H1 (cell line): Measurements from ENCODE around the gene CTBP2. TPM values are rescaled to one million over a fixed set of nuclear protein-coding genes. Genes with fewer than 3 reads are reported as not detected.

Source experiments
- CTCF ChIA-PET: fragments of 300-600 bp; sonication (Branson Sonifier 250); formaldehyde crosslinking; loops from one replicate; lab custom pipeline; 2021; ENCODE audit not compliant: partially characterized antibody; lab: Charles Lee
- POLR2A ChIA-PET: fragments of 300-600 bp; sonication (Branson Sonifier 250); formaldehyde crosslinking; loops from one replicate; lab custom pipeline; 2021; ENCODE audit warnings: inconsistent platforms; ENCODE audit not compliant: partially characterized antibody; lab: Charles Lee
- DNase-seq, 2 experiments: peaks; one replicate each; pipeline versions ENCODE4 v3.0.0 to v3.0.0-alpha.2; 2010 to 2022; ENCODE audit warnings: low spot score in 2 of 2, low read depth in 1 of 2, mixed read lengths in 1 of 2
- FAIRE-seq: peaks from 2 replicates; lab custom pipeline; 2011; peaks lifted over from hg19 to GRCh38; lab: Jason Lieb, UNC
- H2AFZ ChIP-seq: 2 replicates; pipeline ENCODE4 v1.8.1; 2012; ENCODE audit warnings: low read length, inconsistent platforms
- H2AK5ac ChIP-seq: 2 replicates; pipeline ENCODE4 v1.6.1; 2013; ENCODE audit warnings: low read depth, low read length
- H2BK120ac ChIP-seq: replicated peaks from 2 replicates; pipeline ENCODE3; 2013; ENCODE audit warnings: low read depth, low read length, inconsistent platforms
- H2BK12ac ChIP-seq: 2 replicates; pipeline ENCODE4 v1.6.1; 2013; ENCODE audit warnings: low read depth, low read length
- H2BK15ac ChIP-seq: 2 replicates; pipeline ENCODE4 v1.6.1; 2013; ENCODE audit warnings: low read length
- H2BK20ac ChIP-seq: 2 replicates; pipeline ENCODE4 v1.6.1; 2013; ENCODE audit warnings: low read length
- H2BK5ac ChIP-seq: 2 replicates; pipeline ENCODE4 v1.6.1; 2013; ENCODE audit warnings: low read depth, low read length
- H3K14ac ChIP-seq: 2 replicates; pipeline ENCODE4 v1.6.1; 2013; ENCODE audit warnings: inconsistent platforms; ENCODE audit not compliant: insufficient read length
- H3K18ac ChIP-seq: 2 replicates; pipeline ENCODE4 v1.6.1; 2013; ENCODE audit warnings: low read length; ENCODE audit errors: extremely low read depth
- H3K23ac ChIP-seq: 2 replicates; pipeline ENCODE4 v1.6.1; 2013; ENCODE audit warnings: inconsistent platforms; ENCODE audit not compliant: insufficient read length
- H3K23me2 ChIP-seq: 2 replicates; pipeline ENCODE4 v1.6.1; 2013; ENCODE audit warnings: low read depth, low read length
- H3K27ac ChIP-seq: 2 replicates; pipeline ENCODE4 v1.6.1; 2011; ENCODE audit warnings: low read depth, low read length, inconsistent platforms
- H3K27me3 ChIP-seq, 4 experiments: replicated peaks in 1 of 4; 1 replicate in 1 of 4; 2 replicates in 3 of 4; pipeline versions ENCODE4 v1.6.1 to v1.8.1; 2011 to 2013; ENCODE audit warnings: low read length in 3 of 4, mild to moderate bottlenecking in 3 of 4, inconsistent platforms in 2 of 4, mixed read lengths in 2 of 4, moderate library complexity in 1 of 4; ENCODE audit not compliant: control insufficient read depth in 3 of 4, insufficient read depth in 3 of 4; ENCODE audit errors: extremely low read depth in 1 of 4
- H3K36me3 ChIP-seq, 4 experiments: 2 replicates each; pipeline versions ENCODE4 v1.6.1 to v1.8.1; 2011 to 2013; ENCODE audit warnings: mild to moderate bottlenecking in 4 of 4, low read length in 3 of 4, moderate library complexity in 2 of 4, control low read depth in 1 of 4, inconsistent platforms in 1 of 4; ENCODE audit not compliant: insufficient read depth in 4 of 4, control insufficient read depth in 2 of 4
- H3K4ac ChIP-seq: replicated peaks from 2 replicates; pipeline ENCODE3; 2013; ENCODE audit warnings: low read length, low read depth, mixed read lengths, inconsistent platforms; ENCODE audit not compliant: insufficient read length
- H3K4me1 ChIP-seq, 4 experiments: replicated peaks in 1 of 4; 1 replicate in 1 of 4; 2 replicates in 3 of 4; pipeline versions ENCODE4 v1.6.1 to v1.8.1; 2011 to 2013; ENCODE audit warnings: low read length in 3 of 4, inconsistent platforms in 2 of 4, mixed read lengths in 1 of 4; ENCODE audit not compliant: insufficient read depth in 4 of 4, control insufficient read depth in 3 of 4
- H3K4me2 ChIP-seq, 2 experiments: 2 replicates each; pipeline versions ENCODE4 v1.6.1 to v1.8.1; 2011 to 2013; ENCODE audit warnings: low read depth in 2 of 2, low read length in 2 of 2, control low read depth in 1 of 2, inconsistent platforms in 1 of 2, mild to moderate bottlenecking in 1 of 2; ENCODE audit not compliant: insufficient read depth in 1 of 2
- H3K4me3 ChIP-seq, 4 experiments: fragments of 200-600, 300-600 bp in 1 of 4; sonication (generic), shearing (Covaris generic), sonication (Bioruptor Twin) in 1 of 4; 2 replicates each; pipeline versions ENCODE4 v1.5.1 to v1.8.1; 2011 to 2016; ENCODE audit warnings: low read length in 4 of 4, low read depth in 3 of 4, control low read depth in 2 of 4, inconsistent platforms in 2 of 4, mild to moderate bottlenecking in 2 of 4, mixed read lengths in 1 of 4, moderate library complexity in 1 of 4; ENCODE audit not compliant: insufficient read depth in 2 of 4; ENCODE audit errors: extremely low read depth in 1 of 4
- H3K56ac ChIP-seq: replicated peaks from 2 replicates; pipeline ENCODE3; 2013; ENCODE audit warnings: low read depth, mild to moderate bottlenecking, mixed read lengths, low read length, inconsistent platforms; ENCODE audit not compliant: insufficient read length
- H3K79me1 ChIP-seq: 2 replicates; pipeline ENCODE4 v1.6.1; 2013; ENCODE audit warnings: low read depth, low read length, control low read depth
- H3K79me2 ChIP-seq, 2 experiments: 2 replicates each; pipeline versions ENCODE4 v1.6.1 to v1.8.1; 2012 to 2013; ENCODE audit warnings: low read length in 2 of 2, mild to moderate bottlenecking in 2 of 2, inconsistent platforms in 1 of 2; ENCODE audit not compliant: insufficient read depth in 2 of 2, control insufficient read depth in 1 of 2
- H3K9ac ChIP-seq, 4 experiments: replicated peaks in 1 of 4; 1 replicate in 1 of 4; 2 replicates in 3 of 4; pipeline versions ENCODE4 v1.6.1 to v1.8.1; 2011 to 2013; ENCODE audit warnings: low read depth in 3 of 4, low read length in 3 of 4, control low read depth in 2 of 4, mild to moderate bottlenecking in 2 of 4, moderate library complexity in 2 of 4, inconsistent platforms in 1 of 4; ENCODE audit errors: extremely low read depth in 1 of 4
- H3K9me3 ChIP-seq, 2 experiments: 2 replicates each; pipeline versions ENCODE4 v1.6.1 to v1.8.1; 2012 to 2013; ENCODE audit warnings: mild to moderate bottlenecking in 2 of 2, moderate library complexity in 2 of 2, control low read depth in 1 of 2, inconsistent platforms in 1 of 2, low read depth in 1 of 2, low read length in 1 of 2, mixed read lengths in 1 of 2; ENCODE audit not compliant: insufficient read depth in 2 of 2
- H4K20me1 ChIP-seq, 2 experiments: replicated peaks in 1 of 2; 2 replicates each; pipeline versions ENCODE3 to v1.8.1; 2011 to 2013; ENCODE audit warnings: inconsistent platforms in 2 of 2, low read length in 2 of 2, mild to moderate bottlenecking in 1 of 2; ENCODE audit not compliant: insufficient read depth in 2 of 2, control insufficient read depth in 1 of 2
- H4K5ac ChIP-seq: 2 replicates; pipeline ENCODE4 v1.6.1; 2013; ENCODE audit warnings: low read length, low read depth, mixed read lengths, inconsistent platforms; ENCODE audit not compliant: insufficient read length
- H4K8ac ChIP-seq: 2 replicates; pipeline ENCODE4 v1.8.0; 2013; ENCODE audit warnings: mild to moderate bottlenecking, moderate library complexity, low read length, inconsistent platforms; ENCODE audit not compliant: insufficient read depth; ENCODE audit errors: extremely low read depth
- H4K91ac ChIP-seq: replicated peaks from 2 replicates; pipeline ENCODE3; 2013; ENCODE audit warnings: low read length, mixed read lengths, inconsistent platforms; ENCODE audit not compliant: insufficient read length
- BRCA1 ChIP-seq: IDR thresholded peaks from 2 replicates; pipeline ENCODE4 v1.6.1; 2012; ENCODE audit warnings: low read depth, low read length, improper control_type of control experiment
- CEBPB ChIP-seq: IDR thresholded peaks from 2 replicates; pipeline ENCODE4 v1.6.1; 2012; ENCODE audit warnings: low read depth, low read length
- CREB1 ChIP-seq: IDR thresholded peaks from 2 replicates; pipeline ENCODE4 v1.6.1; 2012; ENCODE audit warnings: inconsistent platforms
- EZH2 ChIP-seq: fragments of 200-600 bp; sonication (generic); IDR thresholded peaks from 2 replicates; pipeline ENCODE4 v1.7.1; 2012; ENCODE audit warnings: low read depth, mild to moderate bottlenecking, moderate library complexity, low read length, inconsistent platforms; ENCODE audit not compliant: severe bottlenecking
- JUN ChIP-seq: IDR thresholded peaks from 2 replicates; pipeline ENCODE4 v1.6.1; 2011; ENCODE audit warnings: low read depth, mild to moderate bottlenecking, improper control_type of control experiment, low read length
- NANOG ChIP-seq: IDR thresholded peaks from 2 replicates; pipeline ENCODE4 v1.6.1; 2011; ENCODE audit warnings: low read length, low read depth, mild to moderate bottlenecking, inconsistent platforms; ENCODE audit not compliant: insufficient read depth, poor library complexity, severe bottlenecking
- POLR2AphosphoS5 ChIP-seq: IDR thresholded peaks from 2 replicates; pipeline ENCODE4 v1.6.1; 2011; ENCODE audit warnings: low read depth, low read length
- RXRA ChIP-seq: IDR thresholded peaks from 2 replicates; pipeline ENCODE4 v1.6.1; 2011; ENCODE audit warnings: low read depth, mild to moderate bottlenecking, low read length, moderate library complexity; ENCODE audit not compliant: insufficient read depth
- SAP30 ChIP-seq: fragments of 300-600 bp; sonication (generic); IDR thresholded peaks from 2 replicates; pipeline ENCODE4 v1.7.1; 2012; ENCODE audit warnings: low read length, moderate library complexity, mild to moderate bottlenecking, inconsistent platforms; ENCODE audit not compliant: insufficient read depth, insufficient replicate concordance
- SIRT6 ChIP-seq: IDR thresholded peaks from one replicate; pipeline ENCODE4 v1.7.1; 2012; ENCODE audit warnings: low read length, inconsistent platforms
- SIX5 ChIP-seq: IDR thresholded peaks from 2 replicates; pipeline ENCODE4 v1.6.1; 2011; ENCODE audit warnings: mild to moderate bottlenecking, low read depth, low read length
- SUZ12 ChIP-seq: fragments of 200-600 bp; sonication (generic); IDR thresholded peaks from 2 replicates; pipeline ENCODE4 v1.6.1; 2012; ENCODE audit warnings: mild to moderate bottlenecking, inconsistent platforms, low read length, moderate library complexity, mixed read lengths
- TBP ChIP-seq: IDR thresholded peaks from 2 replicates; pipeline ENCODE4 v1.6.1; 2011; ENCODE audit warnings: low read depth, low read length, improper control_type of control experiment
- TEAD4 ChIP-seq: IDR thresholded peaks from 2 replicates; pipeline ENCODE4 v1.6.1; 2012; ENCODE audit warnings: low read depth, low read length, inconsistent platforms, mixed read lengths
- WGBS, 2 experiments: shearing (Covaris generic) in 1 of 2; methylation state at CpG; one replicate each; pipeline versions ENCODE4 v1.1.6 to v1.1.7; 2013 to 2015; ENCODE audit warnings: low lambda C conversion rate in 2 of 2, mixed read lengths in 2 of 2, inconsistent platforms in 1 of 2, low coverage in 1 of 2, missing lambda C conversion rate in 1 of 2; ENCODE audit not compliant: insufficient replicate concordance in 2 of 2, insufficient coverage in 1 of 2, insufficient read length in 1 of 2; ENCODE audit errors: extremely low coverage in 1 of 2, missing lambda C conversion rate in 1 of 2; 5-methylcytosine and 5-hydroxymethylcytosine counted together
- polyA plus RNA-seq, 7 experiments: library from polyadenylated mRNA; depleted of rRNA in 3 of 7; stranded (reverse) in 5 of 7; unstranded in 2 of 7; fragments of >200 nt in 5 of 7; fragments of 200-250 nt in 2 of 7; gene quantifications; 1 replicate in 5 of 7; 2 replicates in 1 of 7; 4 replicates in 1 of 7; pipeline versions ENCODE4 v1.2.1 to v1.2.3, GENCODE V29; 2011 to 2013; ENCODE audit warnings: missing spikeins in 2 of 7, mixed read lengths in 2 of 7
- total RNA-seq: library from RNA; stranded (reverse); fragmentation: NEBNext Ultra II Directional; extraction: Animal tissue kit (Norgen Biotek cat#: 25700); gene quantifications from 2 replicates; pipeline ENCODE4 v1.2.1, GENCODE V29; 2021

CTBP2 gene
- total and polyA plus RNA-seq, 2 of the 8 experiments (the other 6 are each of a cell fraction or from before 2014, with no cell fraction given): 208 to 221 TPM

DNA sequence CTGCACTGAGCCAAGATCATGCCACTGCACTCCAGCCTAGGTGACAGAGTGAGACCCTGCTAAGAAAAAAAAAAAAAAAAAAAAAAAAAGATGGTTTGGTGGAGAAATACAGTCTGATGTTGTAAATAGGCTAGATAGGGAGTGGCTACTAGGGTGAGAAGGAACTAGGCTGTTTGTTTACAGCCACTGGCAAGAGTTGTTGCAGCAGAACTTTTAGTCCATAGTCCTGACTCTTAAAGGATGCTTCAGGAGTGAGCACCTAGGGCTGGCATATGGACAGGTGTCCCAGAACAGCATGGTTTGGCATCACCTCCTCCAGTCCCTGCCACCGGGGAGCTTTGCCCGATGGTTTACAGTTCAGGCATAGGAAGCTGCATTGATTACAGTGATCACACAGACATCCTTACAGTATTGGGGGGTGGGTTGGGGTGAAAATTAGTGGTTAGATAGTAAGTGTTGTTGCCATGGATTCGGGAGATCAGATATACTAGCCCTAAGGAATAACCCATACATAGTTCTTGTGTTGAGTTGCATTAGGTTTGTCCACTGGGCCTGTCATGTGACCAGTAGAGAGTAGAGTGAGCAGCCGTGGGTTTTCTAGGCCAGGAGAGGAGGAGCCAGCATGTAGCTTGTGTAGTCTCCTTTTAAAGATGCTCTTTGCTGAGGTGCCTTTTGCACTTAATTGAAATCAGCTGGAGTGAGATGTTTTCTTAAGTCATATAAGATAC, 182.6 kb downstream of the CTBP2 start:
- WGBS, 2 experiments: 90% methylated on average over 4 of the region's 4 CpGs; no CpG with 5 or more reads in 1 of the 2 experiments
- no peak overlapping the region for H2BK12ac ChIP-seq
- H3K36me3 ChIP-seq: peaks cover 0 to 36% (median 5%) of the 10 kb centered on the region in 4 experiments; a peak in 5 of 8 replicates
- no peaks in the 10 kb centered on the region for H3K23me2 ChIP-seq
- H4K91ac ChIP-seq: no peak overlapping the region
- no peaks in the 10 kb centered on the region for H3K4me1 ChIP-seq
- ChIA-PET CTCF (interaction anchor here (0.8 to 1.0 kb wide), 3 partner anchors 12 to 20 kb away, joined by 3 to 5 read pairs (median 3); no protein-coding TSS in a partner anchor), POLR2A (interaction anchor here (1.0 kb wide), 1 partner anchor 15 kb away, joined by 5 read pairs; no protein-coding TSS in a partner anchor)
- H2AFZ ChIP-seq: no peak overlapping the region
- peaks cover 0 to 28% of the 10 kb centered on the region in 2 experiments; a peak in 2 of 4 replicates for H3K79me2 ChIP-seq
- H4K5ac ChIP-seq: no peak overlapping the region
- no peak overlapping the region for H2BK5ac ChIP-seq
- H3K56ac ChIP-seq: no peak overlapping the region
- H2BK20ac ChIP-seq: no peak overlapping the region
- no peak overlapping the region for H2BK120ac ChIP-seq
- no peak overlapping the region for H3K4me2 ChIP-seq
- H3K9me3 ChIP-seq: no peaks in the 10 kb centered on the region
- H4K20me1 ChIP-seq: peaks cover 2 to 12% of the 10 kb centered on the region in 2 experiments
- H3K27ac ChIP-seq: no peak overlapping the region
- H3K79me1 ChIP-seq: no peaks in the 10 kb centered on the region
- H3K4me3 ChIP-seq: no peak overlapping the region
- H3K23ac ChIP-seq: no peak overlapping the region
- no peak overlapping the region for H2AK5ac ChIP-seq
- H2BK15ac ChIP-seq: no peak overlapping the region
- H3K9ac ChIP-seq: no peak overlapping the region
- H4K8ac ChIP-seq: no peak overlapping the region
- FAIRE-seq: no peak
- no peak overlapping the region for H3K4ac ChIP-seq
- no peak for DNase-seq
- H3K18ac ChIP-seq: no peak overlapping the region
- no peaks in the 10 kb centered on the region; a peak in 1 of 7 replicates for H3K27me3 ChIP-seq
- no peak overlapping the region for H3K14ac ChIP-seq
- TF ChIP-seq EZH2: no peak
- no peak for TF ChIP-seq POLR2AphosphoS5
- no peak for TF ChIP-seq TEAD4
- no peak for TF ChIP-seq NANOG
- TF ChIP-seq TBP: no peak
- no peak for TF ChIP-seq SUZ12
- TF ChIP-seq SIRT6: no peak
- TF ChIP-seq RXRA: no peak
- no peak for TF ChIP-seq BRCA1
- TF ChIP-seq JUN: no peak
- TF ChIP-seq CEBPB: no peak
- TF ChIP-seq SIX5: no peak
- TF ChIP-seq CREB1: no peak
- no peak for TF ChIP-seq SAP30
